ENCODE results near the gene DUOXA2.
"Not testable (repeated sequence)": the region's sequence is repeated elsewhere in the genome, so short reads cannot be mapped to it uniquely, and the experiment has no call there.

DUOXA2 gene

DNA sequence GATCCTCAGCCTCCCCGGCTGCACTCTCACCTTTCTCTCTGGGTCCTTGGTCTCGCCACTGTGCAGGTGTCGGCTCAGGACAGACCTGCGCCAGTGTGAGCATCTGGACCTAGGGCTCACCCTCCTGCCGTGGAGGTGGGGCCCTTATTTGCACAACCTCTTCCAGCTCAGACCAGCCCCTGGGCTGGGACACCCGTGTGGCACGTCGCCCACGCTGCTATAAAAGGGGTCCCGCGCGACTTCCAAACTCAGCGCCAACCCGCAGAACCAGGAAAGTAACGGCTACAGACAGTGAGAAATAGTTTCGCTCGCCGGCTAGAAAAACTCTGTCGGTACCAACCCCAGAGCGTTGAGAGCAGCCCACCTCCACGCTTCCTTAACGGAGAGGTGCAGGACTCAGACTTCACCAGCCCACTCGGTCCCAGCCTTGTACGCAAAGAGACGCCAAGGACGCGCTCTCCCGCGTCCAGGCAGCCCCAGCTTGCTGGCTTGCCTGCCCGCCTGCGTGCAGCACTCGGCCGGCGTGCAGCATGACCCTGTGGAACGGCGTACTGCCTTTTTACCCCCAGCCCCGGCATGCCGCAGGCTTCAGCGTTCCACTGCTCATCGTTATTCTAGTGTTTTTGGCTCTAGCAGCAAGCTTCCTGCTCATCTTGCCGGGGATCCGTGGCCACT is at the start of gene DUOXA2, which contains the start of gene DUOX2:
TSS of gene DUOXA2 (plus strand) at position 251 of the 675 bp plus-strand sequence. CDS start at position 531, 280 bp downstream.
TSS of gene DUOX2 (minus strand) at position 97 of the 675 bp plus-strand sequence. CDS start 761 bp downstream, outside the sequence.
- no peak for DNase-seq

DNA sequence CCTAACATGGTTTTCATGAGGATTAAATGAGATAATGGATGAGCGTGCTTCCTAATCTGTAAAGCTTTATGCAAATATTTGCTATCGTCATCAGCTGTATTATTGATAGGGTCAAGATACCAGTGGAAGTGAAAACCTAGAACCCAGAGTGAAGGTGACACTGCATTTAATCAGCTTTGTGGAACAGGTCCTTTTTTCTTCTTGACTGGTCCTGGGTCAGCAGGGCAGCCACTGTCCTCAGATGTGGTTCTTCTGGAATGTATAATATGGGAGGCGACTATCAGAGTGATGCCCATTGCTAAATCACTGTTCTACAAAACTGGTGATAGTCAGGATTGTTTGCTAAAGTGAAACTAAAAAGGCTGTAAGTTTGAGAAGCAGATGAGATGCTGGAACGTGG is 49.7 kb upstream of the DUOXA2 start:
- DNase-seq, result no peak

DNA sequence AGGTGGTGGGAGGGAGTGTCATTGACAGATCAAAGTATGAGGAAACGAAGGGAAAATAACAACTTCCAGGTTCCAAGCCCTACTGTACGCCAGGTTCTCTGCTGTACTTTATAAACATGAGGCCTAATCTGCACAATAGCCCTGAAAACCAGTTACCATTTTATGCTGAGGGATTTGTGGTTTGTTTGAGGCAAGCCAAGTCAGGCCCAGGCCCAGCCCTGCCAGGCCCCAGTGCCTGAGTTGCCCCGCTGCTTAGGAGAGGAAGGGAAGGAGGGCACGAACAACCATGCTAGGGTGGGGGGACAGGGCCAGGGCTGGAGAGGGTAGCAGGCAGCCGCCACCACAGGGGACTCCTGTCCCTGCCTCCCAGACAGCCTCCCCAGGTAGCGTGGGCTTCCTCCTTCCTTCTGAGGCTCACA is 44.2 kb upstream of the DUOXA2 start:
- DNase-seq, result not testable (repeated sequence)

DNA sequence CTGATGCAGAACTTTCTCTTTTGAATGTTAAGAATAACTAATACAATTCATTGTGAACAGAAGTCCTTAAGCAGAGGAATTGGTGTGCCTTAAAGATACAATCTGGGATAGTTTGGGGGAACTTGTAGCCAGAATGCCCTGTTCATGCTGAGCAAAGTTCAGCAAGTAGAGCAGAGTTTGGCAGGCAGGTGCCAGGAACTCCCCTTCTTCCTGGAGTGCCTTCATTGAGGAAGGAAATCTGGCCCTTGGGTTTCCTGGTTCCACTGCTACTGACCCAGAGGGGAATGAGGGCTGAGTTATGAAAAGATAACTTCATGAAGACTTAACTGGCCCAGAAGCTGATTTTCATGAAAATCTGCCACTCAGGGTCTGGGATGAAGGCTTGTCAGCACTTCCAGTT is 40.5 kb upstream of the DUOXA2 start:
- DNase-seq, result not testable (repeated sequence)

DNA sequence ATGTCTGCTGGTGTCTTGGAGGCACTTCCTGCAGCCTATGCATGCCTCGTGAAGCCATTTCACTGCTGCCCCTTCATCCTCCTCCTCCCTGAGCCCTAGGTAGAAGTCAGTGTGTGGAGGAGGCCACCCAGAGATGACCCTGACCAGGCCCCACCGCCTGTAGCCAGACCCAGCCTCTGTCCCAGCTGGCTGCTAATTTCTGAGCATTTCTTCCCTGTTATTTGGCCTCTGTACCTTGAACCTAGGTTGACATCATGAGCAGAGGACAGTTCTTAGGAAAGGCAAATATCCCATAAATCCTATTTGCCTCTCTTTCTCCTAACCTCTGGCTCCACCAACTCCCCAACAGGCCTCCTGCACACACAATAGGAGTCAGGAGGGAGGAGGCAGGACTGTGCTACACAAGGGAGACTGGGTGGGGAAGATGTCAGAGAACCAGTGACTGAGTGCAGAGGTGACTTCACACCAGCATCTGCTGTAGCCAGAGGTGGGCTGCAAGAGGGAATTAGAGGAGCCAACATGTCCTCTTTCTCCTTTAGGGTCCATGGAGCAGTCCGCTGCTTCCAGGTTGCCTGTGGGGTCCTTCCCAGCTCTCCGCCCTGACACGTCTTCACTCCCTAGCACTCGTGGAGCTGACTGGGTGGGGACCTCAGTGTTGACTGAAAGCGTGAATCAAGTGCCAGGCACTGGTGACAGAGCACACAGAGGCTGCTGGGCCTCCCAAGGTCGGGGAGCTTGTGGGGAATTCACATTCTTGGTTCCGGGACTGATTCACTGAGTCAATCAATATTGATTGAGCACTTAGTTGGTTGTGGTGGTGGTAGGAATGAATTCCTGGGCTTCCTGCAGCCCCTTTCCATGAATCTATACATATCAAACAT is 38.4 kb upstream of the DUOXA2 start:
- DNase-seq, result not testable (repeated sequence)

DNA sequence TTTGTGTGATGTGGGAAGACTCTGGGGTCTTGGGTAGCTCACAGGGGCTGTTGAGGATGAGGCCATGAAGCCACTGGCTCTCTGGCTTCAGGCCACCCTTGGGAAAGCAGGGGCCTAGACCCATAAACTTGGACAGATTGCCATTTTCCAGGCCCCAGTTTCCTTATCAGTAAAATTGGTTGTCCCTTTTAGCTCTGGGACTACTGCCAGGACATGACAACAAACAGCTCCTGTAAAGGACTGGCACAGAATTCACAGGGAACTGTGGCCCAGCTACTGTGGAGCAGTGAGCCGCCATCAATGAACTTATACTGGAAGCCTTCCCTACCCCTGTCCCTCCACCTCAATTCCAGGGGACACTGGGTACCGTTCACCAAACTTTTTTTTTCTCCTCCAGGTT is 36.7 kb upstream of the DUOXA2 start:
- not testable (repeated sequence) for DNase-seq

DNA sequence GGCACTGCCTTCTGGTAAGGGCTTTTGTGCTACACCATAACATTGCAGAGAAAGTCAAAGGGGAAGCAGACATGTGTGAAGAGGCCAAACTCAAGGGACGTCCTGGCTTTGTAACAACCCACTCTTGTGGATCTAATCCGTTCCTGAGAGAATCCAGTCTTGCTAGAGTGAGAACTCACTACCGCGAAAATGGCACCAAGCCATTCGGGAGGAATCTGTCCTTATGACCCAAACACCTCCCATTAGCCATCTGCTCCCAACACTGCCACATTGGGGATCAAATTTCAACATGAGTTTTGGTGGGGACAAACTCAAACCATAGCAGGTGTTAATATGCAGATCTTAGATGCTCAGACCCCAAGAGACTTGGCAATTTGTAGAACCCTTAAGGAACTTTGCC is 34.9 kb upstream of the DUOXA2 start:
- DNase-seq, result not testable (repeated sequence)

DNA sequence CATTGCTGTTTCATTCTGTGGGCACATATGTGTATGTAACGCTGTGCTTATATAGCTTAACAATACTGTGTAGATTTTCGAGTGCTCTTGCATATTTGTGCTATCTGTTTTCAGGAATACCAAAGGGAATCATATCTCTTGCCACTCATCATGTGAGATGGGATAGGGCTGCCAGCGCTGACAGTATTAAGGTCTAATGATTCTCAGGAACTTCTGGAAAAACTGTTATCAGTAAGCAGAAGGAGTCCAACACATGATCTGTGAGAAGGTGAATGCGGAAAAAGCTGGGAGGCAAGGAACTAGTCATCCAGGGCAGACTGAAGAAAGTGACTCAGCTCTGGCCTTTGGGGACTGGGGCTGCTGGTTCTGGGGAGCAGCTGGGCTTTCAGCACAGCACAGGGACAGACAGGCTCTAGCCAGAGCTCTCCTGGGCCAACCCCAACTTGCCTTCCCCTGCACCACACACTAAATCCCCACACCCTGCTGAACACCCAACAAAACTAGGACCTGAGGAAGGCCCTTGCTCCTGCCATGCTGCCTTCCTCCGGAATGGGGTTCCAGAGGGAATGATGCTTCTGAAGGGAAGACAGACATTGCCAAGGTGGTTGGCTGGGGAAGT is 34.4 kb upstream of the DUOXA2 start:
- DNase-seq, result not testable (repeated sequence)

DNA sequence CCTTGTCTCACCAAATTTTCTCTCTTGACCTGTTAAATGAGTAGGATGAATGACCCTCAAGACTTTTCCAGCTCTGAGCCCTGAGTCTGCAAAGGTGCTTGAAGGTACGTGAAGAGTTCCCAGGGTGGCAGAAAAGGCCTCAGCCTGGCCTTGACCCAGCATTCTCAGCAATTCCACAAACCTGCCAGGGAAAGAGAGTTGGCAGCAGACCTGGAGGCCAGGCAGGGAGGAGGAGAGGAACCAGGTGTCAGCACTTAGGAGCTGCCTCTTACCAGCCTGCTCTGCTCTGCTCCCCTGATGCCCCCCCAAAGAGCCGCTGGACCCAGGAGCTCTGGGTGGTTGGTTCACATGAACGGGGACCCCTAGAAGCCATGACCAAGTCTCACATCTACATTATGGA is 33.5 kb upstream of the DUOXA2 start:
- DNase-seq, result not testable (repeated sequence)

DNA sequence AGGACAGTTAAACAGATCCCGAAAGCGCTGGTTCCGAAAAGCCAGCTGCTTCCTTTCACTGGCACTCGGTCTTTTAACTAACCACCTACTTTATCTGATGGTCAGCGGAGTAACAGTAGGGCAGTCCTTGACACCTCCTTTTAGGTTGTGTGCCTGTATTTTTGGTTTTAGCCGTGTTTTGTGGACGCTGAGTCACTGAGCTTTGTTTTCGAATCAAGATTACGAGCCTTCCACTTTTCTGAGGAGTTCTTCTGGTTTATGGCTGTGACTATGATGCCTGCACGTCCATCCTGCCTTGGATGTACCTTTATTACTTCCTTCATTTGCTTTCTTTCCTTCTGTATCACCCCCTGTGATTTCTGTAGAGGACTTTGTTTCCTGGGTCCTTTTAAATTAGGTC is 31.7 kb upstream of the DUOXA2 start:
- DNase-seq, result not testable (repeated sequence)

DNA sequence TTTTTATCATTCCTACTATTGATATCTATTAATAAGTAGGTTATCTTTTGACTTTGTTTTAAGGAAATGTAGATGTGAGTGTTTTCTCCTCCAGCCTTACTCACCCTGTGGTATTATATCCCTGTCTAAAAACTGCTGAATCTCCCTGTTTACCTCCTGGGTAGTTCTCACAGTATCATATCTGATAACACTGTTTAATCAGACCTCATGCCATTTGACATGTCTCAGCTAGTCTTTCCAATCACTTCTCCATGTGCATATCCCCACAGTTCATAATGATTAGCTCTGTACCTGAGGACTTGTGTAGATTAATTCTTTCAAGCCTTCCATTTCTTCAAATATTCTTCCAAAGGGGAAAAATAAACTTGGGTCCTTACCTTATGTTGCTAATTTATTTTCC is 30.9 kb upstream of the DUOXA2 start:
- DNase-seq, result no peak

DNA sequence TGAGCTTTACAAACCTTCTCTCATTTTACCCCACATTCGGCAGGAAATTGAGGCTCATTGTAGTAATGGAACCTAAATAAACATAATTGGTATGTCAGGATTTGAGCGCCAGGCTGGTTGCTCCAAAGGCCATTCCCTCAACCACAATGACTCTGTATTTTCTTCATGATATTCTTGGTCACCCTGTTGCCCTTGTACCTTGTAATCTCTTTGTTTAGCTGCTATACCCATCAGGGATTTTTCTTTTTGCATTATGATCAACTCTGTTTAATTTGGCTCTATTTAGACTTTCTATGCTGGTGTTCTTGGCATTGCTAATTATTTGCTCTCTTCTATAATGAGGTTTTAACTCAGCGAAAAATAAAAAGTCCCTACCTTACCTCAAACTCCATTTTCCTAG is 30.0 kb upstream of the DUOXA2 start:
- DNase-seq, result no peak

DNA sequence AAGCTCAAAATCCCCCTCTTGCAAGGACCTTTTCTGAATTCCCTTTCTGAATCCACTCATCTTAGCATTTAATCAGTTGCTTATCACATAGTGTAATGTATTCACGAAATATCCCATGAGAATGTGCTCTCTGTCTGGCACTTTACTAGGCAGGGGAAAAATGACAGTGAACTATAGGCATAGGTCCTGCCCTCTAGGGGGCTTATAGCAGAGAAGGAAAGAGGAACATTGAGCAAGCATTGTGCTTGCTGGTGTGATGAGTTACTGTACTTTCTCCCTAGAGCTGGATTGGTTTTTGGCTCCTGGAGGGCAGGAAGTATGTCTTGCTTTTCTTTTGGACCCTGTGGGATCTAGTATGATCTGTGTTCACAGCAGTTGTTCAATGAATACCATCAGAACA is 26.6 kb upstream of the DUOXA2 start:
- no peak for DNase-seq

DNA sequence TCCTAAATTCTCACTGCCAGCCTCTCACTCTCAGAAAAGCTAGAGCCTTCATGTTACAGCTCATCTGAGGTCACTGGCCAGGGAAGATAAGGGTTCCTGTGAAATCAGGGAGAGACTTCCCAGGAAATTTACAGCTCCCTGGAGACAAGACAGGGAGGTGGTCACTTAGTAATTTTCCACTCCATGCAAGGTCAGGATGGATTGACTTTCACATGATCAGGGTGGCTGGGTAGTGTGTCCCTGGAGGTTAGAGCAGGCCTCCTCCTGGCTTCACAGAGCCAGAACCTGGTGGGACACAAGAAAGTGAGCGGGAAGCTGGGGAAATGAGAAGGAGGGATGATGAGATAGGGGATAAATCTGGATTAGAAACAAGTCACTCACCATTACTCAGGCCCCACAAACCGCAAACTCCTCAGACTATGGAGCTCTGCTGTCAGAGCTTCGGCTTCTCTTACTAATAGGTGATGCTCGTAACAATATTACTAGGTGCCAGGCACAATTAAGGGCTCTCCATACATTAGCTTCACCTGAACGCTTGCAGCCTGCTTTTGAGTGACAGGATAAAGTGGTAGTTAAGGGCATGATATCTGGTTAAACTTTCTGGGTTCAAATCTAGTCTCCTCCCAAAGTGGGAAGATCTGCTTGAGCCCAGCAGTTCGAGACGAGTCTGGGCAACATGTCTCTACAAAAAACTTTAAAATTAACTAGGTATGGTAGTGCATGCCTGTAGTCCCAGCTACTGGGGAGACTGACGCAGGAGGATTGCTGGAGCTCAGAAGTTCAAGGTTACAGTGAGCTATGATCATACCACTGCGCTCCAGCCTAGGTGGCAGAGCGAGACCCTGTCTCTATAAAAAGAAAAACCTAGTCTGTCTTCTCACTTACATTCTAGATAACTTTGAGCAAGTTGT is 25.1 kb upstream of the DUOXA2 start:
- DNase-seq, result no peak

DNA sequence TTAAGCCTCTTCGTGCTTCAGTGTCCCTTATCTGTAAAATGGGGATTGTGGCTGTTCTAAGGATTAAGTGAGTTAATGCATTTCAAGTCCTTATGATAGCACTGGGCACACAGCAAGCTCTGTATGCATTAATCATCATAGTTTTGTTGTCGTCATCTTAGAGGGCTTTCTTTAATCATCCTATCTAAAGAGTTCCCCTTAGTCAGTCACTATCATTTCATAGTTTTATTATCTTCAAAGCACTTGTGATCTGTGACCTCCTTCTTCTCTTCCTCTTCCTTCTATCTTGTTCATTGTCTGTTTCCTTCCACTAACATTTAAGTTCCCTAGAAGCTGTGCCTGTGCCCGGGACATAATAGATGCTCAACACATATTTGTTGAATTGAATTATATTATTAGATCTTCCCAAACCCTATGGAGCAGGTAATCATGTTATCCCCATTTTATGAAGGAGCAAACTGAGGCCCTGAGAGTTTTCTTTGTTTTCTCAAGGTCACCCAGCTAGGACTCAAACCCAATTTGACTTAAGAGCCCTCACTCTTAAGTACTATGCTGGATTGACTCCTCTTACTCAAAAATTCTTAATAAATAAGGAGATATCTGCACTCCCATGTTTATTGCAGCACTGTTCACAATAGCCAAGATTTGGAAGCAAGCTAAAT is 24.3 kb upstream of the DUOXA2 start:
- no peak for DNase-seq

DNA sequence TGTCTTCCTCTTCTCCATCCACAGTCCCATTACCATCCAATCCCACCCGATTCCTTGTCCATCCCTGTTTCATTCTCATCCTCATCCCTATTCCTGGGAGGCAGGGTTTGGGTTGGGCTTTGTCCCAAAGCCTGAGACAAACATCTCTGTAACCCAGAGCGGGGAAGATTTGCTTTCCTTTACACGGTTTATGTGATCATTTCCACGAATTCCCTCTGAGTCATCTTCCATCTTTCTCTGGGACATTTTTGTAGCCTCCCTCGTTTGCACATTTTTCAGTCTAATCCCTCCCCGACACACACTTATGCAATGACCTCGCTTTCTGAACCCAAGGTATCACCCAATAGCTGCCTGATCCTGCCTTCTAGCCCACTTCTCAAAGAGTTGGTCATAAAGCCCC is 23.0 kb upstream of the DUOXA2 start:
- no peak for DNase-seq

DNA sequence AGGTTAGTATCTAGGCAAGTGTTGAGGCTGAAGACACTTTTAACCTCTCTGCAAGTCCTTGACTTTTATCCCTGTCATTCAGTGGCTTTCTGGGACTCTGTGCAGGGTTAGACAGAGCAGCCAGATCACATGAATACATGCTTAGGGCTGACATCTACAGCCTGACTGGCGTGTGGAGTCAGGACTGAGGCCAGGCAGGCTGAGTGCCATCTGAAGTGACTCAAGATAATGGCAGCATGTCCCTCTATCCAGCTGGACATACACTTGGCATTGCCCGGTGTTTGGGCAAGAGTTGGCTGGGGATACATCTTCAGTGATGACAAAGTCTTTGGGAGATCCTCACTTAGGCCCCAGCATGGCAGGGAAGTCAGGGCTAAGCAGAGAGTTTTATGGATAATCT is 22.6 kb upstream of the DUOXA2 start:
- no peak for DNase-seq

DNA sequence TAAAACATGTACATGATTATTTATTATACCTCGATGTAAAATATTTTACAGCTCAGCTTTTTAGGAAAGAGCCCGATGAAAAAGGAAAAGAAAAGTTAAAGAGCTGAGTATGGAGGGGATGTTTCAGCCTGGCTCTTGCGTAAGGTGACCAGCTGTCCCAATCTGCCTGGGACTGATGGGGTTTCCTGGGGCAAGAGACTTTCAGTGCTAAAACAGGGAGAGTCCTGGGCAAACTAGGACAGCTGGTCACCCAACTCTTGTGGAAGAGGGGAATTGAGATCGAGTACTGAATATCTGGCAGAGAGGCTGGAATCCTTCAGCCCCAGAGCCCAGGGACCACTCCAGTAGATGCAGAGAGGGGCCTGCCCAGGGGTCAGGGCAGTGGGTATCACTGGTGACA is 21.1 kb upstream of the DUOXA2 start:
- no peak for DNase-seq

DNA sequence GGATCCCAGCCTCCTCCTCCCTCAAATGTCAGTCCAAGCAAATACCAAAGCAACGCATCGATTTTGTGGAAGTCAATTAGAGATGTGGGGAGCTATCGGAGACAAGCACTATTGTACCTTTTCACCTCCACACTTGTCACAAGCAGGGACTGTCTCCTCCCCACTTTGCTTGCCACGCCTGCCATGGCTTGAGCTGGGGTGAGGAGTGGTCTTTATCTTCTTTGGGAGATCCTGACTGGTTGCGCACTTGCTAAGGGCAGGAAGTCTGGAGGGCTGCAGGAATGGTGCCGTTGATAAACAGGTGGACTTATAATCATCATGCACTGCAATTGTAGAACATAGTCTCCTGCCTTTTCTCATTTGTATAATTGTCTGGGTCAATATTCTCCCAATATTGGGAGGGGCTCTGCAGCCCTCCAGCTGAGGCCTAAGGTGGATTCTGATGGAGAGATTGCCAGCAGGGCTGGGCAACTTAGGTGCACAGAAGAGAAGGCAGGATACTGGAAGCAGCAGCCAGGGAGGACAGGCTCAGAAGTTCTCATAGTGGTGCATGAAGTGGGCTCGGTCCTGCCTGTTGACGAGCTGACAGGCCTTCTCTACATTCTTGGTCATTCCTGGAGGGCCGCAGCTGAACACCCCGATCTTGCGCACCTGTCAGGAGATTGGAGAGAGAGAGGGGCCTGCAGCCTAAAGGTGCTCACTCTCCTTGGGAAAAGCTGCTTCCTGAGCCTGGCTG is 20.3 kb upstream of the DUOXA2 start:
- DNase-seq, result no peak

DNA sequence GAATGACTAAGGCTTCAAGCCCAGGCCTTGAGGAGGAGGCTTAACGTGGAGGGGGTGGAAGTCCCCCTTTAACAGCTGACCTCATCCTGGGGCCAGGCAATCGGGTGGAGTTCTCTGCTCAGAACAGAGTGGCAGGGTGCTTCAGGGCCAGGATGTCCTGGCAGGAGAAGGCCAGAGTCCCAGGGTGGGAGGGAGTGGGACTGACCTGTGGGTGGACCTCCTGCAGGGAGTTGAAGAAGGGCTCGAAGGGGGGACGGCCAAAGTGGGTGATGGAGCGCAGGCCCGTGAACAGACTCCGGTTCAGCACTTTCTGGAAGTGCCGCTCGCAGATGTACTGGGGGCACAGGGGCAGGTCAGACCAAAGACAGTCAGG is 19.8 kb upstream of the DUOXA2 start:
- no peak for DNase-seq

DNA sequence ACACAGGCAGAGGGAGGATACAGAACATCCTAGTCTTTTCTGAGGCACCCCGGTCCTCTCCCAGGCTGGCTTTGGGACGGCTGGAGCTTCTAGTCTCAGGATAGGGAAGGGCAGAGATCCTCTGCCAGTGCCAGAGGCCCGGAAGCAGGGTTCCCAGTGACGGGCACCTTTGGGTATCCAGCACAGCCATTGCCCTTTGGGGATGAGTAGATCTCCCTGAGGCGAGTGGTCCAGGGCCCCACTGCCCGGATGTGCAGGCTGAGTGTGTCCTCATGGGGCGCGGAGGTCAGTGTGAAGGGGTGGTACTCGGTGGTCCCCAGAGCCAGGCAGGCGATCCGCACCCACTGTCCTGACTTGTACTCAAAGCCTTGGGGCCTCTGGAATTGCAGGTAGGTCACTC is 18.5 kb upstream of the DUOXA2 start:
- DNase-seq, result no peak

Data from SW 1271 (cell line).